ENCODE data around the gene MRPL46. TPM values are rescaled to one million over a fixed set of nuclear protein-coding genes. Genes with fewer than 3 reads are reported as not detected.

MRPL46 gene
- total RNA-seq, 3 donors from 2014 or later = 24.9 to 29.3 (median 27.7) TPM

DNA sequence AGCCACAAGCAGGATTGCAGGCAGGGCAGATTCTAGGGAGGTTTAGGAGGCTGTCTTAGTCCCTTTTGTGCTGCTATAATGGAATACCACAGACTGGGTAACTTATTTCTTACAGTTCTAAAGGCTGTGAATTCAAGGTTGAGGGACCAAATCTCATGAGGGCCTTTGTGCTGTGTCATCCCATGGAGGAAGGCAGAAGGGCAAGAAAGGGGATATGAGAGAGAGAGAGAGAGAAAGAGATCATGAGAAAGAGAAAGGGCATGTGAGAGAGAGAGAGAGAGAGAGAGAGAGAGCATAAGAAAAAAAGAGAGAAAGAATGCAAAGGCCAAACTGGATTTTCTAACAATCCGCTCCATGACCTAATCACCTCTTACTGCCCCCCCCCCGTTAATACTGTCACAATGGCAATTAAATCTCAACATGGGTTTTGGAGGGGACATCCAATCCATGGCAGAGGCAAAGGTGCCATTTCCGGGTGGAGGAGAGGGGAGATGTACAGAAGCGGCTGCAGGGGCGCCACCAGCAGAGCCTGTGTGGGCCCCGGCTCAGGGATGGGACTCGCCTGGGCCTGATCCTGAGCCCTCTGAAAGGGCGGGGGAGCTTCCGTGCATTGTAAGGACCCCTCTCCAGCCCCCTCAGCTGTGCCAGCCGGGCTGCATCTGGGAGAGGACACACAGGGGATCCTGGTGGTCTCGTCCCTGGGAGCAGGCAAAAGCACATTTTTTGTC is 20.8 kb upstream of the MRPL46 start:
- no peaks in the 10 kb centered on the region for H3K36me3 ChIP-seq (ENCODE audit: low read depth)
- TF ChIP-seq, protein P1, sequence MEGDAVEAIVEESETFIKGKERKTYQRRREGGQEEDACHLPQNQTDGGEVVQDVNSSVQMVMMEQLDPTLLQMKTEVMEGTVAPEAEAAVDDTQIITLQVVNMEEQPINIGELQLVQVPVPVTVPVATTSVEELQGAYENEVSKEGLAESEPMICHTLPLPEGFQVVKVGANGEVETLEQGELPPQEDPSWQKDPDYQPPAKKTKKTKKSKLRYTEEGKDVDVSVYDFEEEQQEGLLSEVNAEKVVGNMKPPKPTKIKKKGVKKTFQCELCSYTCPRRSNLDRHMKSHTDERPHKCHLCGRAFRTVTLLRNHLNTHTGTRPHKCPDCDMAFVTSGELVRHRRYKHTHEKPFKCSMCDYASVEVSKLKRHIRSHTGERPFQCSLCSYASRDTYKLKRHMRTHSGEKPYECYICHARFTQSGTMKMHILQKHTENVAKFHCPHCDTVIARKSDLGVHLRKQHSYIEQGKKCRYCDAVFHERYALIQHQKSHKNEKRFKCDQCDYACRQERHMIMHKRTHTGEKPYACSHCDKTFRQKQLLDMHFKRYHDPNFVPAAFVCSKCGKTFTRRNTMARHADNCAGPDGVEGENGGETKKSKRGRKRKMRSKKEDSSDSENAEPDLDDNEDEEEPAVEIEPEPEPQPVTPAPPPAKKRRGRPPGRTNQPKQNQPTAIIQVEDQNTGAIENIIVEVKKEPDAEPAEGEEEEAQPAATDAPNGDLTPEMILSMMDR (IDR thresholded peaks at IDR 0.05) = no peak
- no peaks in the 10 kb centered on the region for H3K9me3 ChIP-seq
- ATAC-seq (no peak), DNase-seq (no peak)
- H3K4me3 ChIP-seq = no peak overlapping the region
- no peaks in the 10 kb centered on the region for H3K4me1 ChIP-seq (ENCODE audit: low read depth)
- intact Hi-C loops (cut with DNase I, micrococcal nuclease) = no loop called here

DNA sequence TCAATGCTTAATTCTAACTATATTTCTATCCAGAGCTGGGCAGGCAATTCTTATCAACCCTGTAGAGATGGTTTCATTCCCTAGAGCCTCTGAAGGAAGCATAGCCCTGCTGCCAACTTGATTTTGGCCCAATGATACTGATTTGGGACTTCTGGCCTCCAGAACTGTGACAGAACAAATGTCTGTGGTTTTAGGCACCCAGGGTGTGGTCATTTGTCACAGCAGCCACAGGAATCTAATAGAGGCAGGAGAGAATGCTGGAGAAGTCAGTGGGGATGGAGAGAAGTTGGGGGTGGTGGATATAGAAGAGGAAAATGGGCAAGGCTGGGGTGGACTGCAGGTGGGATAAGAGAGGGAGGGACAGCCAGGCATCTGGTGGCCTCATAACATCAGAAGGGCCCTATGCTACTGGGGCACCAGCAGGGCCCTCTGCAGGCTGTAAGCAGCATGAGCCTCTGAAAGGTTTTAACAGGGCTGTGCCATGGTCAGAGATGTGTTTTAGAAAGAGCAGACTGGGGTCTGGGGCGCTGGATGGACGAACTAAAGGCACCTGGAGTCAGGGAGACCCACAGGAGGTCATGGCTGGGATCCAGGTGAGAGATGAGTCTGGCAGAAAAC is 20.1 kb upstream of the MRPL46 start:
- ATAC-seq (no peak), DNase-seq (no peak)
- intact Hi-C loops (cut with DNase I, micrococcal nuclease) = no loop called here
- no peaks in the 10 kb centered on the region for H3K4me1 ChIP-seq (ENCODE audit: low read depth)
- H3K4me3 ChIP-seq = no peak overlapping the region
- no peaks in the 10 kb centered on the region for H3K36me3 ChIP-seq (ENCODE audit: low read depth)
- TF ChIP-seq, protein P1 (IDR thresholded peaks at IDR 0.05) = no peak
- H3K9me3 ChIP-seq = no peaks in the 10 kb centered on the region

DNA sequence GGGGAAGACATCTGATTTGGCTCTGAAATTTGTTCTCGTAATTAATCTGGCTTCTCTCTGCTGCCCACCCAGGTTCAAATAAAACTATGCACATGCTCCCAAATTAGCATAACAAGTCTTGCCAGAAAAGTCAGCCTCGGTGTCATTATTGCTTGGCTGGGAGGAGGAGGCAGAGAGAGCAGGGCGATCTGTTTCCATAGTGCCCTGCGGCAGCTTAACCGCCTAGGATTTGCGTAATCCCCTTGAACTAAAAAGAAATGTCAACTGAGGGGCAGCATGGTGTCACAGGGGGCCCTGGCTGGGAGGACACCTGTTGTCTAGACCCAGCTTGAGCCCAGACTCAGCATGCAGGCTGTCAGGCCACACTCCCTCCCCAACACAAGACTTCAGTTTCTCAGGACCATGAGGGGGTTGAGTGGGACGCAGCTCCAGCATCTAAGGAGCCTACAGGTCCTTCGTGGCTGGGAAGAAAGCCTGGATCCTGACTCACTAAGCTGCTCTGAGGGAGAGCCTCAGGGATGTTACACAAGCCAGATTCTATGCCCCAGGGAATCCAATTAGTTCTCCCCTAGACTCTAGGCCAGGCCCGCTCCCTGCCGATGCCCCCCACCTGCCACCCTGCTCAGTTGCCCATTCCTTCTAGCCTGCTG is 17.6 kb upstream of the MRPL46 start:
- intact Hi-C loops (cut with DNase I, micrococcal nuclease) = no loop called here
- Histone ChIP-seq H3K4me1 (ENCODE audit: low read depth) (no peaks in the 10 kb centered on the region), H3K9me3 (no peaks in the 10 kb centered on the region), H3K4me3 (no peak overlapping the region), H3K36me3 (ENCODE audit: low read depth) (no peaks in the 10 kb centered on the region)
- TF ChIP-seq, protein P1 (IDR thresholded peaks at IDR 0.05) = no peak
- ATAC-seq (no peak), DNase-seq (no peak)

DNA sequence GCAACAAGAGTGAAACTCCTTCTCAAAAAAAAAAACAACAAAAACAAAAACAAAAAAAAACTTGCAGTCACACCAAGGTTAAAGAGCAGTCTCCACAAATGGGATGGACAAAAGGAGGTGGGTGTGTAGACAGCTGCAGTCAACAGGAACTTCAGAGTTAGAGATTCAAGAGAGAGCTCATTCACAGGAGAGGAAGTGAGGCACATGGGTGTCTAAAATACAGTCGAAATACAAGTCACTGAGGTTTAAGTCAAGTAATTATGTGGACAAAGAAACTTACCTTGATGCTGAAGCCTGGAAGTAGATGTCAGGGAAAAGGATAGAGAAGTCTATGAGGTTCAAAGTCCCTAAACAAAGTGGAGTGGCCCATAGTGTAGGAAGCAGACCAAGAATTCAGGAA is 15.1 kb upstream of the MRPL46 start:
- Histone ChIP-seq H3K9me3 (no peaks in the 10 kb centered on the region), H3K4me3 (no peak overlapping the region), H3K4me1 (ENCODE audit: low read depth) (no peaks in the 10 kb centered on the region), H3K36me3 (ENCODE audit: low read depth) (no peaks in the 10 kb centered on the region)
- intact Hi-C loops (cut with DNase I, micrococcal nuclease) = no loop called here
- ATAC-seq = no peak
- DNase-seq = no peak
- TF ChIP-seq, protein P1 (IDR thresholded peaks at IDR 0.05) = no peak

DNA sequence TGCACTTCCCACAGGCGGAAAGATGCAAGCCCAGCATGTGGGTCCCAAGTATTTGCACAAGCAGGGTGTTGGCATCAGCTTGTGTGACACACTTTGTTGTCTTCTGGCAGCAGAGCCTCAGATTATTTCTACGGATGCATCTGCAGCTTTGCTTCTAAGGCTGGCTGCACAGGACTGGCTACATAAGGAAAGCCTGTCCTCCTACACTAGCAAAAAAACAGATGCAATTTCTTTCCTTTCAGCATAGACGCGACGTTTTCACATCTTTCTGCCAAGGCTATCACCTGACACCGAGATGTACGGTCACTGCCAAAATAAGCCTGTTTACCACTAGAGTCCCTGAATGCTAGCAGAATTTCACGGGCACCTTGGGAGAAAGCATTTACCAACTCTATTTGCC is 13.8 kb upstream of the MRPL46 start:
- Histone ChIP-seq H3K36me3 (ENCODE audit: low read depth) (no peaks in the 10 kb centered on the region), H3K4me3 (no peak overlapping the region), H3K9me3 (no peaks in the 10 kb centered on the region), H3K4me1 (ENCODE audit: low read depth) (no peaks in the 10 kb centered on the region)
- ATAC-seq = no peak
- no peak for DNase-seq
- TF ChIP-seq, protein P1 (IDR thresholded peaks at IDR 0.05) = no peak
- intact Hi-C loops (cut with DNase I, micrococcal nuclease) = no loop called here

All from mucosa of descending colon (tissue), 3 donors.